H9 (cell line): ENCODE results near the gene EXOC5. TPM values are rescaled to one million over a fixed set of nuclear protein-coding genes. Genes with fewer than 3 reads are reported as not detected.

Experiments used
- DNase-seq: peaks from one replicate; pipeline ENCODE4 v3.0.0-alpha.2; 2017
- H2AFZ ChIP-seq: one replicate; pipeline ENCODE4 v1.6.1; 2013; ENCODE audit warnings: mild to moderate bottlenecking, low read length, control low read depth, moderate library complexity
- H2AK5ac ChIP-seq: 2 replicates; pipeline ENCODE4 v1.6.1; 2013; ENCODE audit warnings: low read length, control low read depth, mixed read lengths; ENCODE audit not compliant: insufficient read length
- H2BK120ac ChIP-seq: one replicate; pipeline ENCODE4 v1.6.1; 2013; ENCODE audit warnings: low read depth, mild to moderate bottlenecking, low read length, control low read depth, inconsistent platforms; ENCODE audit not compliant: poor library complexity, severe bottlenecking
- H2BK12ac ChIP-seq: 2 replicates; pipeline ENCODE4 v1.6.1; 2013; ENCODE audit warnings: low read length, control low read depth, mixed read lengths, low read depth; ENCODE audit not compliant: insufficient read length
- H2BK15ac ChIP-seq: 2 replicates; pipeline ENCODE4 v1.6.1; 2013; ENCODE audit warnings: low read depth, low read length, control low read depth
- H2BK20ac ChIP-seq: one replicate; pipeline ENCODE4 v1.6.1; 2013; ENCODE audit warnings: low read depth, mild to moderate bottlenecking, low read length, control low read depth, inconsistent platforms; ENCODE audit not compliant: poor library complexity, severe bottlenecking
- H2BK5ac ChIP-seq: 2 replicates; pipeline ENCODE4 v1.6.1; 2013; ENCODE audit warnings: low read length, control low read depth, mixed read lengths; ENCODE audit not compliant: insufficient read length
- H3K14ac ChIP-seq: 2 replicates; pipeline ENCODE4 v1.6.1; 2013; ENCODE audit warnings: low read length, control low read depth; ENCODE audit not compliant: insufficient read depth
- H3K18ac ChIP-seq: 2 replicates; pipeline ENCODE4 v1.6.1; 2013; ENCODE audit warnings: low read depth, mild to moderate bottlenecking, mixed read lengths, low read length, control low read depth; ENCODE audit not compliant: insufficient read length
- H3K23ac ChIP-seq: 2 replicates; pipeline ENCODE4 v1.6.1; 2013; ENCODE audit warnings: low read length, control low read depth, mixed read lengths, low read depth; ENCODE audit not compliant: insufficient read length
- H3K23me2 ChIP-seq: 2 replicates; pipeline ENCODE4 v1.6.1; 2013; ENCODE audit warnings: low read depth, mild to moderate bottlenecking, mixed read lengths, low read length, control low read depth; ENCODE audit not compliant: insufficient read length, poor library complexity, severe bottlenecking
- H3K27ac ChIP-seq: 2 replicates; pipeline ENCODE4 v1.5.1; 2013; ENCODE audit warnings: low read length, control low read depth, mixed read lengths, low read depth; ENCODE audit not compliant: insufficient read length
- H3K27me3 ChIP-seq: 2 replicates; pipeline ENCODE4 v1.6.1; 2013; ENCODE audit warnings: low read length, control low read depth, inconsistent platforms; ENCODE audit not compliant: insufficient read depth
- H3K4ac ChIP-seq: 2 replicates; pipeline ENCODE4 v1.6.1; 2013; ENCODE audit warnings: low read depth, mild to moderate bottlenecking, control low read depth, inconsistent platforms, low read length, moderate library complexity
- H3K4me1 ChIP-seq: 2 replicates; pipeline ENCODE4 v1.6.1; 2013; ENCODE audit warnings: low read length, control low read depth, inconsistent platforms; ENCODE audit not compliant: insufficient read depth
- H3K4me2 ChIP-seq: 2 replicates; pipeline ENCODE4 v1.6.1; 2013; ENCODE audit warnings: low read length, control low read depth, mixed read lengths; ENCODE audit not compliant: insufficient read length, insufficient read depth
- H3K56ac ChIP-seq: 2 replicates; pipeline ENCODE4 v1.6.1; 2013; ENCODE audit warnings: low read depth, mild to moderate bottlenecking, mixed read lengths, low read length, control low read depth; ENCODE audit not compliant: insufficient read length
- H3K79me1 ChIP-seq: 2 replicates; pipeline ENCODE4 v1.6.1; 2013; ENCODE audit warnings: low read depth, mild to moderate bottlenecking, moderate library complexity, low read length, control low read depth, inconsistent platforms; ENCODE audit not compliant: insufficient read depth, poor library complexity, severe bottlenecking
- H3K79me2 ChIP-seq: 2 replicates; pipeline ENCODE4 v1.6.1; 2013; ENCODE audit warnings: low read length, control low read depth, inconsistent platforms; ENCODE audit not compliant: insufficient read depth
- H3K9ac ChIP-seq: 2 replicates; pipeline ENCODE4 v1.6.1; 2013; ENCODE audit warnings: low read length, control low read depth, mixed read lengths; ENCODE audit not compliant: insufficient read length; ENCODE audit errors: extremely low read depth
- H3K9me3 ChIP-seq: one replicate; pipeline ENCODE4 v1.6.1; 2013; ENCODE audit warnings: low read depth, low read length, inconsistent platforms; ENCODE audit not compliant: control insufficient read depth
- H3T11ph ChIP-seq: one replicate; pipeline ENCODE4 v1.6.1; 2013; ENCODE audit warnings: mild to moderate bottlenecking, low read length, control low read depth, inconsistent platforms
- H4K20me1 ChIP-seq: one replicate; pipeline ENCODE4 v1.6.1; 2013; ENCODE audit not compliant: control insufficient read depth, insufficient read length, insufficient read depth
- H4K5ac ChIP-seq: 2 replicates; pipeline ENCODE4 v1.6.1; 2013; ENCODE audit warnings: low read depth, mild to moderate bottlenecking, mixed read lengths, low read length, control low read depth; ENCODE audit not compliant: insufficient read length
- H4K8ac ChIP-seq: replicated peaks from 2 replicates; pipeline ENCODE4 v1.6.1; 2013; ENCODE audit warnings: low read length, control low read depth, mixed read lengths, low read depth; ENCODE audit not compliant: insufficient read length
- H4K91ac ChIP-seq: 2 replicates; pipeline ENCODE4 v1.6.1; 2013; ENCODE audit warnings: low read depth, mild to moderate bottlenecking, moderate library complexity, mixed read lengths, low read length, control low read depth; ENCODE audit not compliant: insufficient read length
- H3K27ac Mint-ChIP-seq, 3 experiments: 2 replicates in 2 of 3; 3 replicates in 1 of 3; pipeline ENCODE4 v1.8.0; 2020 to 2021; ENCODE audit warnings: mixed read lengths in 3 of 3, mild to moderate bottlenecking in 1 of 3, moderate library complexity in 1 of 3
- H3K27me3 Mint-ChIP-seq: 2 replicates; pipeline ENCODE4 v1.8.0; 2021; ENCODE audit warnings: low read depth, mild to moderate bottlenecking, moderate library complexity, mixed read lengths
- H3K36me3 Mint-ChIP-seq, 3 experiments: 2 replicates in 2 of 3; 3 replicates in 1 of 3; pipeline ENCODE4 v1.8.0; 2020 to 2021; ENCODE audit warnings: low read depth in 3 of 3, mixed read lengths in 3 of 3; ENCODE audit not compliant: insufficient read depth in 1 of 3
- H3K4me1 Mint-ChIP-seq, 2 experiments: 2 replicates each; pipeline ENCODE4 v1.8.0; 2020; ENCODE audit warnings: mixed read lengths in 2 of 2
- H3K4me3 Mint-ChIP-seq, 2 experiments: 2 replicates in 1 of 2; 3 replicates in 1 of 2; pipeline ENCODE4 v1.8.0; 2020 to 2021; ENCODE audit warnings: mild to moderate bottlenecking in 2 of 2, mixed read lengths in 2 of 2, moderate library complexity in 1 of 2
- H3K9me3 Mint-ChIP-seq, 2 experiments: 2 replicates in 1 of 2; 3 replicates in 1 of 2; pipeline ENCODE4 v1.8.0; 2020; ENCODE audit warnings: mild to moderate bottlenecking in 2 of 2, mixed read lengths in 2 of 2, moderate library complexity in 1 of 2
- WGBS: extraction: QIAGEN DNeasy Blood & Tissue Kit; methylation state at CpG from one replicate; pipeline ENCODE4 v1.1.7; 2013; ENCODE audit warnings: missing lambda C conversion rate, low lambda C conversion rate, mixed read lengths; ENCODE audit not compliant: insufficient read length; ENCODE audit errors: extremely low coverage; 5-methylcytosine and 5-hydroxymethylcytosine counted together
- total RNA-seq: library from RNA; stranded (reverse); gene quantifications from 2 replicates; pipeline ENCODE4 v1.2.1, GENCODE V29; 2021
- TF ChIP-seq, protein P1 (sequence below): fragments of 200-600 bp; sonication (generic); conservative IDR thresholded peaks from 3 replicates; pipeline ENCODE4 v1.8.0; 2021; ENCODE audit warnings: antibody characterized with exemption, mild to moderate bottlenecking

The EXOC5 gene
- total RNA-seq, 1 experiment from 2014 or later, result 92.9 TPM

DNA sequence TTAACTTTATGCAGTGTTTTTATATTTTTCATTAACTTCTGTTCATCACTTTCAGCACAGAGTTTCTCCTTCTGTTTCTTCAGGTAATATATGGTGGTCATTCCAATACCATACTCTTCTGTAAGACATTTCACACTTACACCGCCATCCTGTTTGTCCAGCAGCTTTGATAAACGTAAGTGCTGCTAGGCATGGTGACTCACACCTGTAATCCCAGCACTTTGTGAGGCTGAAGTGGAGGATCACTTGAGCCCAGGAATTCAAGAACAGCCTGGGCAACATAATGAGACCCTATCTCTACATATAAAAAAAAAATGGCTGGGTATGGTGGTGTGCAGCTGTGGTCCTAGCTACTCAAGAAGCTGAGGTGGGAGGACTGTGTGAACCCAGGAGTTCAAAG lies 55.8 kb downstream of the EXOC5 start:
- Mint-ChIP-seq H3K27me3 (no peaks in the 10 kb centered on the region), H3K9me3 (no peaks in the 10 kb centered on the region), H3K36me3 (peaks cover 3 to 69% (median 59%) of the 10 kb centered on the region in 3 experiments; a peak in 6 of 7 replicates), H3K4me1 (no peaks in the 10 kb centered on the region), H3K4me3 (no peak overlapping the region), H3K27ac (no peak overlapping the region)
- H3K27me3 ChIP-seq, result no peaks in the 10 kb centered on the region
- no peak overlapping the region for H2BK120ac ChIP-seq
- H3K56ac ChIP-seq, result no peak overlapping the region
- H2BK15ac ChIP-seq, result no peak overlapping the region
- no peak overlapping the region for H2BK20ac ChIP-seq
- H3K4me2 ChIP-seq, result no peak overlapping the region
- H2BK5ac ChIP-seq, result no peak overlapping the region
- no CpG with 5 or more reads among the region's 2 CpGs for WGBS
- no peaks in the 10 kb centered on the region for H4K20me1 ChIP-seq
- H3K18ac ChIP-seq, result no peak overlapping the region
- TF ChIP-seq, protein P1, sequence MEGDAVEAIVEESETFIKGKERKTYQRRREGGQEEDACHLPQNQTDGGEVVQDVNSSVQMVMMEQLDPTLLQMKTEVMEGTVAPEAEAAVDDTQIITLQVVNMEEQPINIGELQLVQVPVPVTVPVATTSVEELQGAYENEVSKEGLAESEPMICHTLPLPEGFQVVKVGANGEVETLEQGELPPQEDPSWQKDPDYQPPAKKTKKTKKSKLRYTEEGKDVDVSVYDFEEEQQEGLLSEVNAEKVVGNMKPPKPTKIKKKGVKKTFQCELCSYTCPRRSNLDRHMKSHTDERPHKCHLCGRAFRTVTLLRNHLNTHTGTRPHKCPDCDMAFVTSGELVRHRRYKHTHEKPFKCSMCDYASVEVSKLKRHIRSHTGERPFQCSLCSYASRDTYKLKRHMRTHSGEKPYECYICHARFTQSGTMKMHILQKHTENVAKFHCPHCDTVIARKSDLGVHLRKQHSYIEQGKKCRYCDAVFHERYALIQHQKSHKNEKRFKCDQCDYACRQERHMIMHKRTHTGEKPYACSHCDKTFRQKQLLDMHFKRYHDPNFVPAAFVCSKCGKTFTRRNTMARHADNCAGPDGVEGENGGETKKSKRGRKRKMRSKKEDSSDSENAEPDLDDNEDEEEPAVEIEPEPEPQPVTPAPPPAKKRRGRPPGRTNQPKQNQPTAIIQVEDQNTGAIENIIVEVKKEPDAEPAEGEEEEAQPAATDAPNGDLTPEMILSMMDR, result no peak
- H2BK12ac ChIP-seq, result no peak overlapping the region
- H3K9me3 ChIP-seq, result no peaks in the 10 kb centered on the region
- H3K79me2 ChIP-seq, result no peaks in the 10 kb centered on the region
- H2AK5ac ChIP-seq, result no peak overlapping the region
- no peak overlapping the region for H4K91ac ChIP-seq
- H3K79me1 ChIP-seq, result no peaks in the 10 kb centered on the region
- no peak overlapping the region for H3K14ac ChIP-seq
- H3K23me2 ChIP-seq, result no peaks in the 10 kb centered on the region
- no peak overlapping the region for H3K23ac ChIP-seq
- H3K4me1 ChIP-seq, result no peaks in the 10 kb centered on the region
- no peak overlapping the region for H2AFZ ChIP-seq
- no peak overlapping the region for H3K9ac ChIP-seq
- H4K5ac ChIP-seq, result no peak overlapping the region
- H3T11ph ChIP-seq, result no peak overlapping the region
- H4K8ac ChIP-seq, result no peak overlapping the region
- H3K4ac ChIP-seq, result no peak overlapping the region
- no peak for DNase-seq
- H3K27ac ChIP-seq, result no peak overlapping the region
